Epithelial cell of esophagus (primary cell): Measurements from ENCODE around the gene PRG3.

Source experiments
- DNase-seq: peaks from one replicate; pipeline ENCODE4 v3.0.0; 2010; ENCODE audit warnings: low read depth
- H3K4me3 ChIP-seq: 2 replicates; pipeline ENCODE4 v1.5.1; 2011; ENCODE audit warnings: mild to moderate bottlenecking, low read length, control low read depth
- TF ChIP-seq, protein P1 (sequence below): IDR thresholded peaks from 2 replicates; pipeline ENCODE4 v1.5.1; 2011; ENCODE audit warnings: low read depth, mild to moderate bottlenecking, low read length, control low read depth, inconsistent platforms; ENCODE audit not compliant: insufficient read depth; ENCODE audit errors: missing control alignments

The PRG3 gene

GRCh38 chr11:57425565-57426438 is 44.9 kb upstream of the PRG3 start:
- TF ChIP-seq, protein P1, sequence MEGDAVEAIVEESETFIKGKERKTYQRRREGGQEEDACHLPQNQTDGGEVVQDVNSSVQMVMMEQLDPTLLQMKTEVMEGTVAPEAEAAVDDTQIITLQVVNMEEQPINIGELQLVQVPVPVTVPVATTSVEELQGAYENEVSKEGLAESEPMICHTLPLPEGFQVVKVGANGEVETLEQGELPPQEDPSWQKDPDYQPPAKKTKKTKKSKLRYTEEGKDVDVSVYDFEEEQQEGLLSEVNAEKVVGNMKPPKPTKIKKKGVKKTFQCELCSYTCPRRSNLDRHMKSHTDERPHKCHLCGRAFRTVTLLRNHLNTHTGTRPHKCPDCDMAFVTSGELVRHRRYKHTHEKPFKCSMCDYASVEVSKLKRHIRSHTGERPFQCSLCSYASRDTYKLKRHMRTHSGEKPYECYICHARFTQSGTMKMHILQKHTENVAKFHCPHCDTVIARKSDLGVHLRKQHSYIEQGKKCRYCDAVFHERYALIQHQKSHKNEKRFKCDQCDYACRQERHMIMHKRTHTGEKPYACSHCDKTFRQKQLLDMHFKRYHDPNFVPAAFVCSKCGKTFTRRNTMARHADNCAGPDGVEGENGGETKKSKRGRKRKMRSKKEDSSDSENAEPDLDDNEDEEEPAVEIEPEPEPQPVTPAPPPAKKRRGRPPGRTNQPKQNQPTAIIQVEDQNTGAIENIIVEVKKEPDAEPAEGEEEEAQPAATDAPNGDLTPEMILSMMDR = no peak
- H3K4me3 ChIP-seq = no peak overlapping the region
- peak; percentile 60 for DNase-seq

GRCh38 chr11:57424792-57425564 is 44.0 kb upstream of the PRG3 start:
- no peak overlapping the region for H3K4me3 ChIP-seq
- DNase-seq = peak; percentile 84
- TF ChIP-seq, protein P1 = no peak

- no peak overlapping the region for H3K4me3 ChIP-seq
- DNase-seq = no peak
- TF ChIP-seq, protein P1 = no peak
Observed at GRCh38 chr11:57424137-57424791, 43.3 kb upstream of the PRG3 start.

DNA sequence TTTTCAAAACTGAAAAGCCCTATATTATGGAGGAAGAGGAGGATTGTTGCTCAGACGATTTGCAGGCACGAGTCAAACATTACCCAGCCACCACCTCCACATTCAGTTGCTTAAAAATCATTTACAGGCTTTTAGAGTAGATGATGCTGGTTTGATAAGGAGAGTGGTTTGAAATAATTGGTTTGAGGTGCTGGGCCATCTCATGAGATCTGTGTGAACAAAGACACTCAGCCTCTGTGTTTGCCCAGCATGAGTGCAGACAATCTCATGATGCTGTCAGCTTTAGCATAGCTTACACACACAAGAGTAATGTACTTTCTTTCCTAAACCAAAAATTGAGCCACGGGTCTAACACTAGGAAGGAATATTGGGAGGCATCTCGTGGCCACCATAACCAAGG is 41.7 kb upstream of the PRG3 start:
- TF ChIP-seq, protein P1 = no peak
- no peak overlapping the region for H3K4me3 ChIP-seq
- DNase-seq = no peak

- no peak for DNase-seq
- no peak overlapping the region for H3K4me3 ChIP-seq
- TF ChIP-seq, protein P1 = no peak
Observed at GRCh38 chr11:57421805-57422204, 40.9 kb upstream of the PRG3 start.

DNA sequence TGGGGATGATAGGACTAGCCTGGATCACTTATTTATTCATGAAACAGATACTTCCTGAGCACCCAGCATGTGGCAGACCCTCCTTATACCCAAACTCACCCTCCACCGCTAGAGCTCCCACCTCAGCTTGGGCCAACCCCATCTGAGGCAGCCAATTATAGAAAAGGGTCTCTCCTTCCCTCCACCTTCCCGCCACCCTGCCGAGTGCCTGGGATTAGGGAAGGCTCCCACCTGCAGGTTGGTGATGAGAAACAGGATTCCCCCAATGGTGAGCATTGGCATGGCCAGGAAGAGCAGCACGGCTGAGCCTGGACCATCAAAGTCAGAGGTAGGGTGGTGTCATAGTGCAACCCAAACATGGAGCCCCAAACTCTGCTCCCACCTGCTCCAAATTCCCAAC is 40.1 kb upstream of the PRG3 start:
- TF ChIP-seq, protein P1 = no peak

More for the DNA sequence above, 40.1 kb upstream of the PRG3 start:
- no peak for DNase-seq
- H3K4me3 ChIP-seq = no peak overlapping the region
